IMR-90 (cell line): ENCODE results near the gene EML6. TPM values are rescaled to one million over a fixed set of nuclear protein-coding genes. Genes with fewer than 3 reads are reported as not detected.

Source experiments
- ATAC-seq: fragments of 200-7000 bp; cut with Tn5 transposase; 2 replicates; pipeline ENCODE4 v1.9.1; 2020; ENCODE audit warnings: low read depth, mild to moderate bottlenecking, moderate library complexity
- BruUV-seq: library from RNA; stranded (reverse); fragments of 400-500 nt; replicated peaks from 2 replicates; lab custom pipeline; 2021; lab: Mats Ljungman, UMichigan
- CTCF ChIA-PET: fragments of 300-600 bp; formaldehyde crosslinking; extraction: SDS; loops from one replicate; lab custom pipeline; 2021; ENCODE audit warnings: antibody characterized with exemption; lab: Yijun Ruan, JAX
- POLR2A ChIA-PET: fragments of 300-600 bp; sonication (Branson Sonifier 250); formaldehyde crosslinking; loops from one replicate; lab custom pipeline; 2022; ENCODE audit warnings: antibody characterized with exemption; ENCODE audit not compliant: unreplicated experiment; lab: Charles Lee
- DNase-seq: peaks from one replicate; pipeline ENCODE4 v3.0.0; 2013
- H2AFZ ChIP-seq: replicated peaks from 2 replicates; pipeline ENCODE3; 2013; ENCODE audit warnings: low read length, mild to moderate bottlenecking; ENCODE audit not compliant: poor library complexity
- H2AK5ac ChIP-seq: 2 replicates; pipeline ENCODE4 v1.6.1; 2013; ENCODE audit warnings: low read depth, low read length, inconsistent platforms
- H2AK9ac ChIP-seq: replicated peaks from 2 replicates; pipeline ENCODE3; 2013; ENCODE audit warnings: mild to moderate bottlenecking, low read depth, low read length, moderate library complexity; ENCODE audit not compliant: poor library complexity
- H2BK120ac ChIP-seq: 2 replicates; pipeline ENCODE4 v1.6.1; 2013; ENCODE audit warnings: low read depth, low read length, inconsistent platforms
- H2BK15ac ChIP-seq: 3 replicates; pipeline ENCODE4 v1.6.1; 2013; ENCODE audit warnings: low read depth, low read length, inconsistent platforms
- H2BK20ac ChIP-seq: 2 replicates; pipeline ENCODE4 v1.6.1; 2013; ENCODE audit warnings: low read depth, mild to moderate bottlenecking, inconsistent platforms, low read length, moderate library complexity
- H2BK5ac ChIP-seq: 2 replicates; pipeline ENCODE4 v1.6.1; 2013; ENCODE audit warnings: mild to moderate bottlenecking, low read depth, low read length, inconsistent platforms; ENCODE audit not compliant: poor library complexity, severe bottlenecking
- H3K14ac ChIP-seq: replicated peaks from 2 replicates; pipeline ENCODE4 v1.6.1; 2013; ENCODE audit warnings: low read depth, low read length, inconsistent platforms
- H3K18ac ChIP-seq: 2 replicates; pipeline ENCODE4 v1.6.1; 2013; ENCODE audit warnings: low read depth, low read length, control low read depth
- H3K23ac ChIP-seq: 2 replicates; pipeline ENCODE4 v1.6.1; 2013; ENCODE audit warnings: low read depth, low read length, inconsistent platforms
- H3K27ac ChIP-seq: 2 replicates; pipeline ENCODE4 v1.5.1; 2013; ENCODE audit warnings: mild to moderate bottlenecking, control low read depth, low read length; ENCODE audit not compliant: insufficient read depth
- H3K27me3 ChIP-seq: 2 replicates; pipeline ENCODE4 v1.6.1; 2013; ENCODE audit warnings: low read length; ENCODE audit not compliant: control insufficient read depth, insufficient read depth
- H3K36me3 ChIP-seq: 2 replicates; pipeline ENCODE4 v1.6.1; 2013; ENCODE audit warnings: low read length, mixed read lengths; ENCODE audit not compliant: control insufficient read depth, insufficient read depth
- H3K4ac ChIP-seq: 2 replicates; pipeline ENCODE4 v1.6.1; 2013; ENCODE audit warnings: low read depth, low read length, inconsistent platforms
- H3K4me1 ChIP-seq: 2 replicates; pipeline ENCODE4 v1.6.1; 2013; ENCODE audit warnings: low read length, mixed read lengths; ENCODE audit not compliant: control insufficient read depth, insufficient read depth
- H3K4me2 ChIP-seq: 2 replicates; pipeline ENCODE4 v1.6.1; 2013; ENCODE audit warnings: low read depth, mild to moderate bottlenecking, control low read depth, low read length, moderate library complexity
- H3K4me3 ChIP-seq: 2 replicates; pipeline ENCODE4 v1.5.1; 2013; ENCODE audit warnings: low read depth, mild to moderate bottlenecking, control low read depth, low read length, moderate library complexity; ENCODE audit not compliant: insufficient read depth
- H3K56ac ChIP-seq: 2 replicates; pipeline ENCODE4 v1.6.1; 2013; ENCODE audit warnings: low read length, inconsistent platforms; ENCODE audit not compliant: insufficient read depth; ENCODE audit errors: extremely low read depth
- H3K79me1 ChIP-seq, 2 experiments: 2 replicates each; pipeline ENCODE4 v1.6.1; 2013; ENCODE audit warnings: low read length in 2 of 2, inconsistent platforms in 1 of 2, low read depth in 1 of 2
- H3K9ac ChIP-seq: 2 replicates; pipeline ENCODE4 v1.6.1; 2013; ENCODE audit warnings: low read depth, low read length, control low read depth
- H3K9me1 ChIP-seq: 2 replicates; pipeline ENCODE4 v1.6.1; 2013; ENCODE audit warnings: low read length, inconsistent platforms; ENCODE audit not compliant: insufficient read depth
- H3K9me3 ChIP-seq: 2 replicates; pipeline ENCODE4 v1.6.1; 2013; ENCODE audit warnings: low read length; ENCODE audit not compliant: control insufficient read depth, insufficient read depth
- H4K20me1 ChIP-seq: 2 replicates; pipeline ENCODE4 v1.6.1; 2013; ENCODE audit warnings: low read length, inconsistent platforms; ENCODE audit not compliant: insufficient read depth
- H4K5ac ChIP-seq: 2 replicates; pipeline ENCODE4 v1.6.1; 2013; ENCODE audit warnings: mild to moderate bottlenecking, low read depth, low read length, control low read depth
- H4K8ac ChIP-seq, 2 experiments: 2 replicates each; pipeline ENCODE4 v1.6.1; 2013; ENCODE audit warnings: low read depth in 2 of 2, low read length in 2 of 2, control low read depth in 1 of 2, inconsistent platforms in 1 of 2
- H4K91ac ChIP-seq: 2 replicates; pipeline ENCODE4 v1.6.1; 2013; ENCODE audit warnings: low read depth, low read length, inconsistent platforms; ENCODE audit not compliant: insufficient read depth
- BHLHE40 ChIP-seq: fragments of 150-350 bp; IDR thresholded peaks from 2 replicates; pipeline ENCODE4 v1.6.1; 2016; ENCODE audit warnings: mild to moderate bottlenecking, low read depth, low read length
- CEBPB ChIP-seq: IDR thresholded peaks from 2 replicates; pipeline ENCODE4 v1.6.1; 2012; ENCODE audit warnings: low read depth, low read length, improper control_type of control experiment
- CHD1 ChIP-seq: IDR thresholded peaks from 2 replicates; pipeline ENCODE4 v1.6.1; 2012; ENCODE audit warnings: low read depth, low read length, improper control_type of control experiment
- FOS ChIP-seq: fragments of 150-350 bp; IDR thresholded peaks from 2 replicates; pipeline ENCODE4 v1.6.1; 2016; ENCODE audit warnings: low read depth, low read length
- MAFK ChIP-seq: IDR thresholded peaks from 2 replicates; pipeline ENCODE4 v1.6.1; 2012; ENCODE audit warnings: low read depth, low read length, improper control_type of control experiment
- MAZ ChIP-seq: IDR thresholded peaks from 2 replicates; pipeline ENCODE4 v1.6.1; 2012; ENCODE audit warnings: low read depth, mild to moderate bottlenecking, low read length, improper control_type of control experiment, moderate library complexity, borderline replicate concordance
- MXI1 ChIP-seq: IDR thresholded peaks from 2 replicates; pipeline ENCODE4 v1.6.1; 2012; ENCODE audit warnings: low read depth, mild to moderate bottlenecking, low read length, moderate library complexity, borderline replicate concordance
- NFE2L2 ChIP-seq: fragments of 150-350 bp; IDR thresholded peaks from 2 replicates; pipeline ENCODE4 v1.6.1; 2016; ENCODE audit warnings: low read depth, mild to moderate bottlenecking, low read length
- POLR2A ChIP-seq: IDR thresholded peaks from 2 replicates; pipeline ENCODE4 v1.6.1; 2012; ENCODE audit warnings: mild to moderate bottlenecking, low read depth, low read length
- RAD21 ChIP-seq: IDR thresholded peaks from 2 replicates; pipeline ENCODE4 v1.6.1; 2012; ENCODE audit warnings: low read length, improper control_type of control experiment
- RCOR1 ChIP-seq: IDR thresholded peaks from 2 replicates; pipeline ENCODE4 v1.6.1; 2012; ENCODE audit warnings: mild to moderate bottlenecking, low read length, improper control_type of control experiment; ENCODE audit not compliant: insufficient replicate concordance
- RFX5 ChIP-seq: IDR thresholded peaks from 2 replicates; pipeline ENCODE4 v1.8.0; 2012; ENCODE audit warnings: low read depth, mild to moderate bottlenecking, low read length, moderate library complexity
- SMC3 ChIP-seq: fragments of 150-350 bp; IDR thresholded peaks from 2 replicates; pipeline ENCODE4 v1.6.1; 2016; ENCODE audit warnings: low read depth, mild to moderate bottlenecking, antibody characterized with exemption, low read length, moderate library complexity
- WGBS, 2 experiments: methylation state at CpG; one replicate each; pipeline versions ENCODE4 v1.1.5 to v1.1.7; 2013; ENCODE audit warnings: missing lambda C conversion rate in 2 of 2; ENCODE audit not compliant: insufficient read length in 1 of 2; ENCODE audit errors: extremely low coverage in 2 of 2; 5-methylcytosine and 5-hydroxymethylcytosine counted together
- dilution Hi-C: fragments of 300-500 bp; cut with HindIII; formaldehyde crosslinking; loops from one replicate; pipeline ENCODE4 v1.14.3; 2018; ENCODE audit warnings: low sequenced_read_pairs; ENCODE audit not compliant: unreplicated experiment
- in situ Hi-C: fragments of 300-500 bp; cut with MboI; formaldehyde crosslinking; loops from 3 replicates; pipeline ENCODE4 v1.14.3; 2019; ENCODE audit warnings: low sequenced_read_pairs, inconsistent platforms, mixed read lengths
- intact Hi-C: fragments of 100-400 bp; cut with micrococcal nuclease; formaldehyde crosslinking; loops from 2 replicates; pipeline ENCODE4 v1.10.0; 2022
- polyA plus RNA-seq, 3 experiments: library from polyadenylated mRNA; depleted of rRNA; stranded (reverse); fragments of >200 nt; gene quantifications; 2 replicates each; pipeline ENCODE4 v1.2.3, GENCODE V29; 2012; ENCODE audit warnings: low replicate concordance in 1 of 3
- total RNA-seq: library from RNA; depleted of rRNA; stranded (reverse); fragments of >200 nt; gene quantifications from 2 replicates; pipeline ENCODE4 v1.2.3, GENCODE V29; 2012
- TF ChIP-seq, protein P1 (sequence below): fragments of 150-350 bp; IDR thresholded peaks from 2 replicates; pipeline ENCODE4 v1.6.1; 2017; ENCODE audit warnings: mild to moderate bottlenecking, antibody characterized with exemption, low read length, low read depth
- TF ChIP-seq, protein P2 (sequence below): fragments of 150-350 bp; IDR thresholded peaks from 2 replicates; pipeline ENCODE4 v1.6.1; 2016; ENCODE audit warnings: low read depth, mild to moderate bottlenecking, low read length, moderate library complexity, borderline replicate concordance
- TF ChIP-seq, protein P3 (sequence below): conservative IDR thresholded peaks from 2 replicates; pipeline ENCODE4 v1.5.1; 2012; ENCODE audit warnings: mild to moderate bottlenecking, low read depth, low read length, improper control_type of control experiment

The EML6 gene
- total and polyA plus RNA-seq, 2 of the 4 experiments (the other 2 are of a cell fraction), result 0.18 to 0.19 TPM

DNA sequence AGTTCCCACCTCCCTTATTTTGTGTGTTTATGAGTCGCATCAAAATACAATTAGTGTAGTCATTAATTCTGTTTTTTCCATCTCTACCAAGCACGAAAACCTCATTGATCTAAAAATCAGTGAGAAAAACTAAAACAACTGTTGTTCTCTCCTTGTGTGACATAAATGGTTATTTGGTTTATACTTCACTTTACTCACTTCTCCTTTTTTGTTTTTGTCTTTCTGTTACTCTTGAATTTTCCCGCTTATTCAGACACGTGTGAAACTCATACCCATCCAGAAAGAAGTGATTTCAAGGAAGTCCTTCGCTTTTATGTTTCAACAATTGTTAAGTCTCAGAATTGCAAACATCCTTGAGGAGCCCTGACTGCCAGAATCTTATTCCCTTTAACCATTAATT lies 121.6 kb downstream of the EML6 start:
- Histone ChIP-seq H3K9ac (no peak overlapping the region), H4K5ac (no peak overlapping the region), H3K18ac (no peak overlapping the region), H2BK5ac (no peak overlapping the region), H3K9me3 (no peaks in the 10 kb centered on the region), H3K4me1 (no peaks in the 10 kb centered on the region; the same call in 1 of the 2 replicates), H3K4ac (no peak overlapping the region), H2BK120ac (no peak overlapping the region), H3K23ac (no peak overlapping the region), H3K56ac (no peak overlapping the region), H2BK15ac (no peak overlapping the region), H2AK5ac (no peak overlapping the region), H3K9me1 (no peaks in the 10 kb centered on the region; the same call in 1 of the 2 replicates), H3K36me3 (no peaks in the 10 kb centered on the region), H3K79me1 (no peaks in the 10 kb centered on the region), H3K27ac (no peak overlapping the region), H4K20me1 (no peaks in the 10 kb centered on the region), H3K4me3 (no peak overlapping the region), H4K91ac (no peak overlapping the region), H3K27me3 (no peaks in the 10 kb centered on the region), H2AK9ac (no peak overlapping the region), H3K14ac (no peak overlapping the region), H2AFZ (no peak overlapping the region), H2BK20ac (no peak overlapping the region), H3K4me2 (no peak overlapping the region), H4K8ac (no peak overlapping the region)
- DNase-seq, result no peak
- ATAC-seq, result no peak
- intact Hi-C loops, result no loop called here
- no peak for TF ChIP-seq FOS
- TF ChIP-seq CHD1, result no peak
- no peak for TF ChIP-seq RCOR1
- TF ChIP-seq SMC3, result no peak
- no peak for TF ChIP-seq RFX5
- no peak for TF ChIP-seq BHLHE40
- TF ChIP-seq, protein P1, sequence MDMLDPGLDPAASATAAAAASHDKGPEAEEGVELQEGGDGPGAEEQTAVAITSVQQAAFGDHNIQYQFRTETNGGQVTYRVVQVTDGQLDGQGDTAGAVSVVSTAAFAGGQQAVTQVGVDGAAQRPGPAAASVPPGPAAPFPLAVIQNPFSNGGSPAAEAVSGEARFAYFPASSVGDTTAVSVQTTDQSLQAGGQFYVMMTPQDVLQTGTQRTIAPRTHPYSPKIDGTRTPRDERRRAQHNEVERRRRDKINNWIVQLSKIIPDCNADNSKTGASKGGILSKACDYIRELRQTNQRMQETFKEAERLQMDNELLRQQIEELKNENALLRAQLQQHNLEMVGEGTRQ, result no peak
- TF ChIP-seq CEBPB, result no peak
- no peak for TF ChIP-seq POLR2A
- TF ChIP-seq NFE2L2, result no peak
- no peak for TF ChIP-seq MAFK
- TF ChIP-seq, protein P2, sequence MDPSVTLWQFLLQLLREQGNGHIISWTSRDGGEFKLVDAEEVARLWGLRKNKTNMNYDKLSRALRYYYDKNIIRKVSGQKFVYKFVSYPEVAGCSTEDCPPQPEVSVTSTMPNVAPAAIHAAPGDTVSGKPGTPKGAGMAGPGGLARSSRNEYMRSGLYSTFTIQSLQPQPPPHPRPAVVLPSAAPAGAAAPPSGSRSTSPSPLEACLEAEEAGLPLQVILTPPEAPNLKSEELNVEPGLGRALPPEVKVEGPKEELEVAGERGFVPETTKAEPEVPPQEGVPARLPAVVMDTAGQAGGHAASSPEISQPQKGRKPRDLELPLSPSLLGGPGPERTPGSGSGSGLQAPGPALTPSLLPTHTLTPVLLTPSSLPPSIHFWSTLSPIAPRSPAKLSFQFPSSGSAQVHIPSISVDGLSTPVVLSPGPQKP, result no peak
- TF ChIP-seq RAD21, result no peak
- TF ChIP-seq MAZ, result no peak
- no peak for TF ChIP-seq MXI1
- TF ChIP-seq, protein P3, sequence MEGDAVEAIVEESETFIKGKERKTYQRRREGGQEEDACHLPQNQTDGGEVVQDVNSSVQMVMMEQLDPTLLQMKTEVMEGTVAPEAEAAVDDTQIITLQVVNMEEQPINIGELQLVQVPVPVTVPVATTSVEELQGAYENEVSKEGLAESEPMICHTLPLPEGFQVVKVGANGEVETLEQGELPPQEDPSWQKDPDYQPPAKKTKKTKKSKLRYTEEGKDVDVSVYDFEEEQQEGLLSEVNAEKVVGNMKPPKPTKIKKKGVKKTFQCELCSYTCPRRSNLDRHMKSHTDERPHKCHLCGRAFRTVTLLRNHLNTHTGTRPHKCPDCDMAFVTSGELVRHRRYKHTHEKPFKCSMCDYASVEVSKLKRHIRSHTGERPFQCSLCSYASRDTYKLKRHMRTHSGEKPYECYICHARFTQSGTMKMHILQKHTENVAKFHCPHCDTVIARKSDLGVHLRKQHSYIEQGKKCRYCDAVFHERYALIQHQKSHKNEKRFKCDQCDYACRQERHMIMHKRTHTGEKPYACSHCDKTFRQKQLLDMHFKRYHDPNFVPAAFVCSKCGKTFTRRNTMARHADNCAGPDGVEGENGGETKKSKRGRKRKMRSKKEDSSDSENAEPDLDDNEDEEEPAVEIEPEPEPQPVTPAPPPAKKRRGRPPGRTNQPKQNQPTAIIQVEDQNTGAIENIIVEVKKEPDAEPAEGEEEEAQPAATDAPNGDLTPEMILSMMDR, result no peak
- dilution Hi-C loops, result no loop called here
- WGBS, 2 experiments, result no CpG with 5 or more reads among the region's 5 CpGs
- BruUV-seq, result no TSS peak
- in situ Hi-C loops, result no loop called here
- CTCF ChIA-PET, result no interaction called here
- POLR2A ChIA-PET, result interaction anchor here (0.7 kb wide), 1 partner anchor 64 kb away, joined by 3 read pairs; no protein-coding TSS in a partner anchor
